CD4-positive, alpha-beta T cell treated with Interleukin-6 at 100 ng/mL for 8 hours (primary cell): ENCODE data around the gene VIL1.

ENCODE experiments used
- DNase-seq: peaks from one replicate; pipeline ENCODE4 v3.0.0-alpha.2; 2020; ENCODE audit warnings: mixed read lengths, low spot score

The VIL1 gene

DNA sequence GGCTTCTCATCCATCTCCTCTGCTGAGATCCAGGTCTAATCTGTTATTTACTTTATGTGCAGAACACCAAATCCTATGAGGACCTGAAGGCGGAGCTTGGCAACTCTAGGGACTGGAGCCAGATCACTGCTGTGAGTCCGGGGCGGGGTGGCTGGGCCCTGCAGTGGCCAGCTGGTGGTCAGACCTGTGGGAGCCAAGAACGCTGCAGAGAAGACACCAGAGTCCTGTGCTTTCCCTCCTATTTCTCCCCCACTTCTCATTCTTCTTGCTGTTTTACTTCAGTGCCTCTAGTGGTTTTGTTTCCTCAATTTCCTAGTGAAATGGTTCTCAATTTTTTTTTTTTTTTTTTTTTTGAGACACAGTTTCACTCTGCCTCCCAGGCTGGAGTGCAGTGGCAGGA lies 19.7 kb downstream of the VIL1 start:
- no peak for DNase-seq

DNA sequence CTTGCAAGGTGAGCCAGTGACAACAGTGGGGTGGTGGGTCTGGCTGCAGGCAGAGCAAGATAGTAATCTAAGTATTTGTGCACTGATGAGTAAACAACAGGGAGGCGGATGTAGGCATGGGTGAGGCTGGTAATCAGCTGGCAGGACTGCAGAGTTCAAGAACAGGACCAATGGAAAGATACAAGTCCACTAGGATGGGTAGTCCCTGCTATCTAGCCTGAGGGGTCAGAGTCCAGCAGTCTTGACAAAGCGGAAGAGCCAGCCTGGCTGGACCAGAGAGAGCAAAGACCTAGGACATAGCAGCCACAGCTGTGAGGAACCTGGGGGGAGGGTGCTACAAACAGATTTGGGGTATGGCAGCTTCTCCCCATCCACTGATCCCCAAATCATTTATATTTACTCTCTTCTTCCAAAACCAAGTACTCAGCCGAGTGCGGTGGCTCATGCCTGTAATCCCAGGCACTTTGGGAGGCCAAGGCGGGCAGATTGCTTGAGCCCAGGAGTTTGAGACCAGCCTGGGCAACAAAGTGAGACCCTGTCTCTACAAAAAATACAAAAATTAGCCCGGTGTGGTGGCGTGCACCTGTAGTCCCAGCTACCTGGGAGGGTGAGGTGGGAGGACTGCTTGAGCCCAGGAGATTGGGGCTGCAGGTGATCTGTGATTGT lies 25.9 kb downstream of the VIL1 start:
- DNase-seq: no peak

DNA sequence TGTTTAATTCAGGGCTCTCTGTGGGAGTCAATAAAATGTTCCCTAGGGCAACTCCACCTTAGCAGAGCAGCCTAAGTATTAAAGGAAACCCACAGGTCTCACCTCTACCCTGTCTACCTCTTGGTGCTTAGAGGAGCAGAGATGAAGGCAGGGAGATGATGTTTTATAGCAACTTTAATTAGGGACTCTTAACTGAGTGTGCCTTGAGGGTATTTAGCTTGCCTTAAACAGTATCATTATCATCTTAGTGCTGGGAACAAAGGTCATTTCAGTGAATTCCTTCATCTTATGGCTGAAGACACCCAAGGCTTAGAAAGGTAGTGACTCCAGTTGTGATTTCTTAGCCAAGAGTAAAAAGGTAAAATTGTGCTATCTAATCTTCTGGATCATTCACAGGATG lies 26.7 kb downstream of the VIL1 start:
- DNase-seq: no peak

DNA sequence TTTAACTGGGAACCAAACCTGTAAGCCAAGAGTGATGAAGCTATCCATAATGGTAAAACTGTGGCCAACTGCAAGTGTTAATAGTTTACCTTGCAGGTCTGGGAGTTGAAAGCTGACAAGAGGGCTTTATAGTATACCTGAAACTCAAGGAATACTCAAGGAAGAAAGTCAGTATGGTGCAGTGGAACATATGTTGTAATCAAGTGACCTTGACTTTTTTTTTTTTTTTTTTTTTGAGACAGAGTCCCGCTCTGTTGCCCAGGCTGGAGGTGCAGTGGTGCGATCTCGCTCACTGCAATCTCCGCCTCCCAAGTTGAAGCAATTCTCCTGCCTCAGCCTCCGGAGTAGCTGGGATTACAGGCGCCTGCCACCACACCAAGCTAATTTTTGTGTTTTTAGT lies 27.6 kb downstream of the VIL1 start:
- no peak for DNase-seq

DNA sequence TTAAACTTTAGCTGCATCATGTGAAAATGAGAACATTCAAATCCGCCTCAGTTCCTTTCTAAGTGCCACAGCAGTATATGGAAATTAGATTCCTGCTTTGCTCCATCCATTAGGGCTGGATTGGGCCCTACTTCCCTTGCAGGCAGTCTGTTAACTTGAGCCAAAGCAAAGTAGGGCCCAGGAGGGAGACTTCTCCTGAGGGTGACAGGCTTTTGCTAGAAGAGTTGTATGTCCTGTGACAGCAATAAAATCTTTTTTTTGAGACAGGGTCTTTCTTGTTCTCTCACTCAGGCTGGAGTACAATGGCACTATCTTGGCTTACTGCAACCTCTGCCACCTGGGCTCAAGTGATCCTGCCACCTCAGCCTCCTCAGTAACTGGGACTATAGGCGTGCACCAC lies 28.1 kb downstream of the VIL1 start:
- no peak for DNase-seq

DNA sequence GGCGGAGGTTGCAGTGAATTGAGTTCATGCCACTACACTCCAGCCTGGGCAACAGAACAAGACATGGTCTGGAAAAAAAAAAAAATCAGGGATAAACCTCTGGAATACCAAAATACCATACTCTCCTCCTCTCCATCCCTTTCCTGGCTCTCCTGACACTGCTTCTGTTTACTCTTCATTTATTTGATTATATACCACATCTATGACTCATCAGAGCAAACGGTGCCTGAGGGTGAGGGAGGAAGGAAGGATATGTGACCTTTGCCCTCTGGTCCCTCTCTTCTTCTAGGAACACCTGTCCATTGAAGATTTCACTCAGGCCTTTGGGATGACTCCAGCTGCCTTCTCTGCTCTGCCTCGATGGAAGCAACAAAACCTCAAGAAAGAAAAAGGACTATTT lies 30.0 kb downstream of the VIL1 start:
- no peak for DNase-seq

DNA sequence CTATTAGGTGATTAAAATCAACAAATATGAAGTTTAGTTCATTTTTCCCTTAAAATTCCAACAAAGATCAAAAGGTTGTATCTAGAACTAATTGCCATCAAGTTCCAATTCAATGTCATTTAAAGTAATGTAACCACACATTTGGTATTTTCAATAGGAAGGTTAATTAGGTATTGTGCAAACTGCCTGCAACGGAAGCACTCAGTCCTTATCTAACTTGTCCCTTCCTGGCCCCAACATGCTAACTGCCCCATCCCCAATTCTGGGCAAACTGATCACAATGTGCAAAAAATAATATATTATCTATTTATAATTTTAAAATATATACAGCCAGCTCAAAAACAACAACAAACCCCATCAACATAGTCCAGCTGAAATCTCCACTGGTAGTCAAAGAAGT lies 33.2 kb downstream of the VIL1 start:
- DNase-seq: no peak

DNA sequence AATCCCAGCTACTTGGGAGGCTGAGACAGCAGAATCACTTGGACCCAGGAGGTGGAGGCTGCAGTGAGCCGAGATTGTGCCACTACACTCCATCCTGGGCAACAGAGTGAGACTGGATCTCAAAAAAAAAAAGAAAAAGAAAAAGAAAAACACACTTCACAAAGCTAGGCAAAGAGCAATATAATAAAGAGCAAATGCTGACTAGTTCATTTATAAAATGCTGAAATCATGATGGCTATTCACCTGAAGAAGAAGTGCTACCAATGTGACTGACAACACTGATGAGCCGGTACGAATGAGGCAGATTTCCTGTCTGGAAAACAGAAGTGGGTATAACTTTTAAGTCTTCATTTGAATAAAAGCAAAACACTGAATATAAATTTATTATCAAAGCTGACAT lies 37.9 kb downstream of the VIL1 start:
- DNase-seq: no peak

DNA sequence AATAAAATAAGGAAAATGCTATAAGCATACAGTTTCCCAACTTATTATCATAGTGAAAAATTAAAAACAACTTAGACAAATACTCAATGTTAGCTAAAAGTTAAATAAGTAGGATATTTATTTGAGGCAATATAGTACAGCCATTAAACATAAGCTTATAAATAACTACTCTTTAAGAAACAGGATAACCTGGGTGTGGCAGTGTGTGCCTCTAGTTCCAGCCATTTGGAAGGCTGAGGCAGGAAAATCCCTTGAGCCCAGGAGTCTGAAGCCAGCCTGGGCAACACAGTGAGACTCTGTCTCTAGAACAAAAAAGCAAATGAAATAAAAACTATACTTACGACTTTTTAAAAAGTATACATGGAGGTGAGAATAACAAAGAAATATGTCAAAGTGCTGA lies 39.7 kb downstream of the VIL1 start:
- no peak for DNase-seq

DNA sequence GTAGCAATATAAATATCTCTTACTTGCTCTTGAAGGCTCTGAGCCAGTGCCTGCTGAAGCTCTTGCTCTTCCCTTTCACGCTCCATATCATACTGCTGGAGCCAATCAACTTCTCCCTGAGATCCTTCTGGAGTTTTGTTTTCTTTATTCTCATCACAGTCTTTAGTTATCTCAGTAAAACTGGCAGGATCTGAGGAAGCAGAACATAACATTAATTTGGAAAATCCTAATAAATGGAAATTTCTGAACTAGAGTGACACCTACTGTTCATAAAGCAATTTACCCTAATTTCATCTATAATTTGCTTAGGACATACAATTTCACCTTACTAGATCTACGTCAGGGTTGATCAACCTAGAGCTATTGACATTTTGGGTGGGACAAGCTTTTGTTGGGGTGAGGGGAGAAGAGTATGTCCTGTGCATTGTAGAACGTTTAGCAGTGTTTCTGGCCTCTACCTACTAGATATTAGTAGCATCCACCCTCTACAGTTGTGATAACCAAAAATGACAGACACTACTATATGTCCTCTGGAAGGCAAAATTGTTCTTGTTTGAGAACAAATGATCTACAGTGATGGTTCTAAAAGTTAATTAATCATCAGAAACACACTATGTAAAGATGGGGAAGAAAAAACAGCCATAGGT lies 47.2 kb downstream of the VIL1 start:
- DNase-seq: no peak

DNA sequence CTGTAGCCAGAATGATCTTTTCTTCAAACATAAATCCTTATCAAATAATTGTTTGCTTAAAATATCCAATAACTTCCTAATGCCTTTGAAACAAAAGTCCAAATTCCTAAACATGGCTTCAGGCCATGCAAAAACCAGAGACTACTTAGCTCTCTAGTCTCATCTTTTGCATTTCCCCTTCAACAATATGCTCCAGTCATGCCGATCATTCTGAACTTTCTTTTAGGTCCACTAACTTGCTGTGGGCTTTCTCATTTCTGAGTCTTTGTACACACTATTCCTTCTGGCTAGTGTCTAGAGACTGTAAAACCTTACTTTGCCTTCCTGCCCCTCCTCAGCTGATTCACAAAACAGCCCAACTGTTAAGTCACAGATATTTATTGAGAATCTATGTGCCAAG lies 51.5 kb downstream of the VIL1 start:
- DNase-seq: no peak

DNA sequence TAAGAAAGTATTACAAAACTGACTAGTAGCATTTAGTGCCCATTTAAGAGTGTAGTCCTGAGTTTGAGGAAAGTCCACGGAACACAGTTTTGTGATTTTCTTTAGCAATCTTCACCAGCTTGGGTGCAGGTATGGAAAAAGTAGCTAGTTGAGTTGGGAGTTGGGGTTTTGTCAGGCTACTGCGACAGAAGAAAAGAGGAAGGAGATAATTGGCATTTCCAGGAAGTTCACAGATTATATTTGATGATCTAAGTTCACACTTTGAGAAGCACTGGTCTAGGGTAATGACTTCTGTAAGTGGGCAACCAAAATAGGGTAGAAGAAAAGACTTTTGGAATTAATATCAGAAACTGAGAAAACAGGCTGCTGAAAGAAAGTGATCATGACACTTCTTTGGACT lies 52.1 kb downstream of the VIL1 start:
- no peak for DNase-seq

DNA sequence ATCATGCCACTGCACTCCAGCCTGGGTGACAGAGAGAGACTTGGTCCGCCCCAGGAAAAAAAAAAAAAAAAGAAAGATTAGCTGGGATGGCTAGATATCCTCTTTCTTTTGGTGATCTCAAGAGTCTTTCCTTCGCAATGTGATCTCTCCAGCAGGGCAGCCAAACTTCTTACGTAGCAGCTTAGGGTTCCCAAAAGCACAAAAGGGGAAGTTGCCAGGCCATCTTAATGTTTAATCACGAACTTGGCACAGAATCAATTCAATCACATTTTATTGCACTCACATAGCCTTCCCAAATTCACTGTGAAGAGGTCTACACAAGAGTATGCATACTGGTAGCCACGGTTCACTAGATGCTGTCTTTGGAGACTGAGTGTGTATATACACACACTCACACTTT lies 53.1 kb downstream of the VIL1 start:
- DNase-seq: no peak

DNA sequence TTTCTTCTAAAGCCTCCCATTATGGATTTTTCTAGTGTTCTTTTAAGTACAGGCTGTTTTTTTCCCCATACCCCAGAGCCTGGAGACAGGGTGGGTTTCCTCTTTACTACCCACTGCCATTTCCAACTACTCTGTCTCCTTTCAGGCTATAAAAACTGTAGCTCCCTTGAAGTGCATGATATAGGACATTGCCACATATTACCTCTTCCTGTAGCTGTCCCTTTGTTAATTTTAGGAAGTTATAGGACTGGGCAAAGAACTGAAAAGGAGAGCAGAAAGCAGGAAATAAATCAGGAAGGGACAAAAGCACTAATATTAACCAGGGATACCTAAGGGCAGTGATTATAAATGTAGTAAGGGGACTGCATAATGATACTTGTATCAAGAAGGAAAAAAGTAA lies 54.1 kb downstream of the VIL1 start:
- no peak for DNase-seq

DNA sequence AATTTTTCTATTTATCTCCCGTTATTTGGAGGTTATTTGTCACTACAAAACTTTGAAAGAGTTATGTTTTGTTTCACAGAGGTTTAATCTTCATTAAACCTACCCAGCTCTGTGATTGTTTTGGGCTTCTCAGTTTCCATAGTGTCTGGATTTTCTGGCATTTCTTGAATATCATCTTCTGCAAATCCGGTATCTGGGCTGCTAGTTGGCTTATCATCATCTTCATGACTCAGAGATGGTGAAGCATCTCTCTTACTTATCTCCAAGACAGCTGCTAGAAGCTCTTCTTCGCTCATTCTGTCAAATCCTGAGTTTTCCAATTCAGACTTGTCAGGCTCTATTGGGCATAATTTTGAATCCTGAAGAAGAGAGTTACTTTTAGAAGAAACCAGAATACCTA lies 55.6 kb downstream of the VIL1 start:
- DNase-seq: no peak

DNA sequence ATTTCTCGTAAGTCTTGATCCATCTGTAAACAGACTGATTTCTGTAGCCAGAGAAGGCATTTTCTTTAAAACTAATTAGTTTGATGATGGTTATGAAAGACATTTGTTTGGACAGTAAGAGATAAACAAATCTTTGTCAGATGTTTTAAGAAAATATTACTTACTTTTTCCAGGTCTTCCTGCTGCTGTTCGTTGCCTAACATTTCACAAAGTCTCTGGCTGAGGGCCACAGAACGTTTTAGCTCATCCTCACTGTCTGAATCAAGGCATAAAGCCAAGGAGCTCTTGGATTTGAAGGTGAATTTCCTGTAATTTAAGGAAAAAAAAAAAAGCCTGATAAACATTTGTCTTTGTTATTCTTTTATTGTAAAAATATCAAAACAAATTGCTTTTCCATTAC lies 57.8 kb downstream of the VIL1 start:
- no peak for DNase-seq

DNA sequence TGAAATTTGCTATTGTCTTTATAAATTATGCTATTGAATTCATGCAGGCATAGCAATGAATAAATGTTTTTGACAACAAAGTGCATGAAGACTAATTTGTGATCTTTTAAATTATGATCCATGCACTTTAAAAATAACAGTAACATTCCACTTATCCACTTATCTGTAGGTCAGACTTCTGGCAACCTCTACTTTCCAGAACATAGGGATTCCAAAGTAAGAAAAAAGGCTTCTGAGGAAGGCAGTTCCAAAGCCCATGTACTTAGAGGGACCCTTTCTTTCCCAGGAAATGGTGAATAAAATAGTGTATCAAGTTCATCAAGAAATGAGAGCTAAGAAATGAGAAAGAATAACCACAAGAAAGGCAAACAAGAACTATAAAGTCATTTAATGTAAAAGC lies 58.3 kb downstream of the VIL1 start:
- DNase-seq: no peak

DNA sequence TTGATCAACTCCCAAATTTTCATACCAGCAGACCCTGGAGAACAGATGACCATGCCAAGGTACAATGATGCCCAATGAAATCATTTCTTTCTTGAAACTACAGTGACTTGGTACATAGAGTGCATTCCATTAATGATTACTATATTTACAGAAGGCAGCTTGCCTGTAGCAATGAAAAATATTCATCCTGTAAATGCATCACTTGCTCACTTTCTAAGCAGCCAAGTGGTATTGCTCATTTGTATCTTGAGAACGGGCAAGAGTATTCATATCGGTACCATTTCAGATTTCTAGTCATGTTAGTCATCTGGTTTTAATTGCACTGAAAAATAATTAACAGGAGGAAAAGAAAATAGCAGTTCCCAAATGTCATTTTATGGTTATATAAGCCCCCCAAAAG lies 59.6 kb downstream of the VIL1 start:
- DNase-seq: no peak

DNA sequence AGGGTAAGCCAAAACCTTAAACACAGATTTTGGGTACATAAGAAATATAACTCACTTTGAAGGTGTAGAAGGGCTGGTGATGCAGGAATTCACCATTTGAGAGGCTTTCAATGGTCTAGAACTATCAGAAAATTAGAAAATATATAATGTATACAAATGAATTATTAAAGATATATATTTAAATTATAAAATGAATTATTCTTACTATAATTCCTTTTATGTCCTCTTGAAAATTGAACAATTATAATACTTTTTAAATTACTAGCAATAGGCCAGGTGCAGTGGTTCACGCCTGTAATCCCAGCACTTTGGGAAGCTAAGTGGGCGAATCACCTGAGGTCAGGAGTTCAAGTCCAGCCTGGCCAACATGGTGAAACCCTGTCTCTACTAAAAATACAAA lies 60.7 kb downstream of the VIL1 start:
- DNase-seq: no peak

DNA sequence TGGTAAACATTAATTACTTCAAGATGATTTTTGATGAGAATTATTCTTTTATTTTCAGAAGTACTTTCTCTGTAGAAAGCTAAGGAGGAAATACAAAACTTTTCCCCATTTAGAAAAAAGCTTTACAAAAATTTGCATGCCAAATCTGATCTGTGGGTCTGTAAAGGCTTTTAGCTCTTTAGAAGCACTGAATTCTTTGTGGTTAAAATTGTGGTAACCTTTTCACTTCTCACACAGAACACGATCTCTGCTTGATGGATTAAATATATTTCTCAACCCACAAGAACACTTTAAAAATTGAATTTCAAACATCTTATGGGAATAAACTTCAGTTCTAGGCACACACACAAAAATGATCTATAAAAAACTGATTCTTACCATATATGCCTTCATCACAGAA lies 63.7 kb downstream of the VIL1 start:
- no peak for DNase-seq

DNA sequence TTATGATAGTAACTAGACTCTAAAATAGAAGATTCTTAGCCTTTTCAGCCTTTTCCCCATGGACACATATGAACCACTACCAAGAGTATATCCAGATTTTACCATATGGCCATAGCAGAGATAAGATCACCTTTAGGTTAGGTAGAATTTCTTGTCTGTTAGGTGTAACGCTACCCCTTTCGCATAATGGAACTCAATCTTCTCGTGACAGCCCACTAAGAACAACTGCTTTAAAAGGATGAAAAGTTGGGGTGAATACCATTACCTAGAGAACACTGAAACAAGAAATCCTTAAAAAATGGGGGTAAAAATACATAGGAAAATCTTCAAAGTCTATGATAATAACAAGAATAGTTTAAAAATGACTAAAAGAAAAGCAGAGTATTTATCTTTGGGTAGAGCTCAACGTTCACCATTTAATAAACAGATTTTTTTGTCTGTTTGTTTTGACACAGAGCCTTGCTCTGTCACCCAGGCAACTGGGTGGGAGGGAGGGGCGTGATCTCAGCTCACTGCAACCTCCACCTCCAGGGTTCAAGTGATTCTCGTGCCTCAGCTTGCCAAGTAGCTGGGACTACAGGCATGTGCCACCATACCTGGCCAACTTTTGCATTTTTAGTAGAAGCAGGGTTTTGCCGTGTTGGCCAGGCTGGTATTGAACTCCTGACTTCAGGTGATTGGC lies 67.2 kb downstream of the VIL1 start:
- no peak for DNase-seq

DNA sequence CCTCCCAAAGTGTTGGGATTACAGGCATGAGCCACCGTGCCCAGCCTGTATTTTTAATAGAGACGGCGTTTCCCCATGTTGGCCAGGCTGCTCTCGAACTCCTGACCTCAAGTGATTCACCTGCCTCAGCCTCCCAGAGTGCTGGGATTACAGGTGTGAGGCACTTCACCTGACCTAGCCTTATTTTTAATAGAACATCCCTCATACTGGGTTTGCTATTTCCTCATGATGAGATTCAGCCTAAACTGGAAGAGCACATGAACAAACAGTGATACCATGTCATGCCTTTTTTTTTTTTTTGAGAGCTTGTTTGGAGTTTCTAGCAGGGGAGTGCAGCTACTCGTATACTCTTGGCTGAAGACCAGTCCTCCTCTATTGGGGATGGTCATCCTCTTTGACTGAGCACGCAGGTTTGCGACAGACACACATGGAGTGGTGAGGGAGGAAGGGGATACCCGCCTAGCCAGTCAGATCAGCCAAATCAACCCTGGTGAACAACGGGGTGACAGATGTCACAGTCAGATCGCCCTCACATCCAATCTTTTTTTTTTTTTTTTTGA lies 81.7 kb downstream of the VIL1 start:
- no peak for DNase-seq

DNA sequence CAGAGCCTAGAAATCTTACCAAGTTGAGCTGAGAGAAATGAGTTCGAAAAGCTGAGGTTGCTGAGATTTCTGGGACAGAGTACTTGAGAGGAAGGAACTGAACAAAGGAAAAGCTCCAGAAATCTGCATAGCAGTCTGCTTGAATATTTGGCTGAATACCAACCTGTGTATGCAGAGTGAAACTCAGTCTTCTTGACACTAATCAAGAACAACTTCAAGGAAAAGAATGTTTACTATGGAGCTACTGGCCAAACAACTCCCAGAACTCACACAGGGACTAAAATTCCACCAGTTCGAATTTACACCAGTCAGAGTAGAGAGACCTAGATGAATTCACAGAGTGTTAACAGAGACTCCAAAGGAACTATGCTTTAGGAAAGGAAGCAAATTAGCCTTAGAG lies 82.7 kb downstream of the VIL1 start:
- no peak for DNase-seq
